K562 (cell line): Measurements from ENCODE around the gene IQUB. TPM values are rescaled to one million over a fixed set of nuclear protein-coding genes. Genes with fewer than 3 reads are reported as not detected.

ENCODE experiments used
- CSDE1 ChIP-seq, 2 experiments: fragments of 450-650 bp; IDR thresholded peaks; 2 replicates each; pipeline ENCODE4 v1.6.1; 2016; ENCODE audit warnings: mild to moderate bottlenecking in 1 of 2
- CTCFL ChIP-seq: IDR thresholded peaks from 2 replicates; pipeline ENCODE4 v1.6.1; 2011; ENCODE audit warnings: borderline replicate concordance, low read depth, mild to moderate bottlenecking, moderate library complexity, low read length; ENCODE audit not compliant: insufficient read depth, poor library complexity, severe bottlenecking
- DDX20 ChIP-seq: fragments of 450-650 bp; IDR thresholded peaks from 2 replicates; pipeline ENCODE4 v1.6.1; 2016; ENCODE audit warnings: missing genetic modification characterization, low read depth, mild to moderate bottlenecking, missing compliant biosample characterization, moderate library complexity
- GABPA ChIP-seq: fragments of 200-800 bp; sonication (Bioruptor generic); conservative IDR thresholded peaks from 2 replicates; pipeline ENCODE4 v1.6.1; 2016; ENCODE audit warnings: low read depth, missing genetic modification characterization, missing compliant biosample characterization
- HMGXB4 ChIP-seq: sonication (generic); formaldehyde crosslinking; IDR thresholded peaks from 2 replicates; pipeline ENCODE4 v1.8.1; 2023; ENCODE audit warnings: mild to moderate bottlenecking, missing genetic modification reagents
- MYC ChIP-seq, 2 experiments: fragments of 250-450 bp in 1 of 2; sonication (Bioruptor Pico) in 1 of 2; IDR thresholded peaks; 2 replicates each; pipeline versions ENCODE4 v1.5.1 to v1.6.1; 2012 to 2021; ENCODE audit warnings: low read depth in 2 of 2, borderline replicate concordance in 1 of 2, improper control_type of control experiment in 1 of 2, low read length in 1 of 2, mild to moderate bottlenecking in 1 of 2, moderate library complexity in 1 of 2
- NRF1 ChIP-seq, 2 experiments: fragments of 450-650 bp; IDR thresholded peaks in 1 of 2; conservative IDR thresholded peaks in 1 of 2; 2 replicates each; pipeline ENCODE4 v1.6.1; 2014; ENCODE audit warnings: mild to moderate bottlenecking in 2 of 2
- RNF219 ChIP-seq: fragments of 250-450 bp; sonication (Bioruptor Pico); IDR thresholded peaks from 2 replicates; pipeline ENCODE4 v1.5.0; 2022; ENCODE audit warnings: mild to moderate bottlenecking
- RUNX1 ChIP-seq: sonication (generic); IDR thresholded peaks from 2 replicates; pipeline ENCODE4 v1.6.1; 2016; ENCODE audit warnings: antibody characterized with exemption, low read depth
- SMARCE1 ChIP-seq: fragments of 450-650 bp; IDR thresholded peaks from 2 replicates; pipeline ENCODE4 v1.7.1; 2016; ENCODE audit warnings: mild to moderate bottlenecking
- ZFP1 ChIP-seq: fragments of 450-650 bp; formaldehyde crosslinking; IDR thresholded peaks from 2 replicates; pipeline ENCODE4 v1.4.0; 2020; ENCODE audit warnings: mild to moderate bottlenecking, mixed read lengths
- ZFP91 ChIP-seq: sonication (generic); formaldehyde crosslinking; IDR thresholded peaks from 2 replicates; pipeline ENCODE4 v1.8.0; 2022; ENCODE audit warnings: mild to moderate bottlenecking, missing genetic modification reagents
- ZKSCAN1 ChIP-seq: fragments of 150-350 bp; IDR thresholded peaks from 2 replicates; pipeline ENCODE4 v1.6.1; 2016; ENCODE audit warnings: low read depth, low read length
- ZKSCAN3 ChIP-seq: fragments of 250-450 bp; sonication (Bioruptor Pico); IDR thresholded peaks from 2 replicates; pipeline ENCODE4 v1.4.0; 2020
- ZNF174 ChIP-seq: fragments of 250-450 bp; sonication (Bioruptor Pico); IDR thresholded peaks from 2 replicates; pipeline ENCODE4 v1.4.0; 2020; ENCODE audit warnings: mild to moderate bottlenecking
- ZNF24 ChIP-seq: fragments of 450-650 bp; IDR thresholded peaks from 2 replicates; pipeline ENCODE4 v1.6.1; 2016
- ZNF311 ChIP-seq: fragments of 250-450 bp; sonication (Bioruptor Pico); IDR thresholded peaks from 2 replicates; pipeline ENCODE4 v1.4.0; 2020; ENCODE audit warnings: mild to moderate bottlenecking, moderate library complexity
- ZNF561 ChIP-seq: fragments of 450-650 bp; formaldehyde crosslinking; conservative IDR thresholded peaks from 2 replicates; pipeline ENCODE4 v1.4.0; 2020; ENCODE audit warnings: mild to moderate bottlenecking, moderate library complexity
- polyA plus RNA-seq, 8 experiments: library from polyadenylated mRNA; depleted of rRNA in 4 of 8; stranded (reverse) in 5 of 8; unstranded in 3 of 8; fragments of >200 nt; fragmentation: Nextera tagmentation in 2 of 8; fragmentation: Illumina TruSeq in 1 of 8; extraction: Ambion mirVana in 2 of 8; extraction: Trizol in 1 of 8; gene quantifications; 2 replicates each; pipeline versions ENCODE4 v1.2.1 to v1.2.3, GENCODE V29; 2011 to 2014; ENCODE audit warnings: inconsistent platforms in 1 of 8, missing spikeins in 1 of 8
- total RNA-seq, 7 experiments: library from RNA; depleted of rRNA in 6 of 7; stranded (reverse); fragments of >200 nt in 6 of 7; fragmentation: Illumina TruSeq in 2 of 7; extraction: Trizol in 2 of 7; gene quantifications; 2 replicates each; pipeline versions ENCODE4 v1.2.1 to v1.2.3, GENCODE V29; 2011 to 2021; ENCODE audit warnings: low replicate concordance in 1 of 7

The IQUB gene
- total and polyA plus RNA-seq, 9 of the 15 experiments (the other 6 are each of a cell fraction or from before 2014, with no cell fraction given), result 0.62 to 2.6 (median 1.4) TPM

- TF ChIP-seq HMGXB4 (CRISPR knock-in tag) (no peak), CTCFL (no peak), ZKSCAN3 (CRISPR knock-in tag) (no peak), SMARCE1 (peak; percentile 98), ZNF174 (no peak), ZFP1 (CRISPR knock-in tag) (no peak), DDX20 (tag) (no peak), GABPA (tag) (no peak), ZNF24 (no peak), RUNX1 (no peak), NRF1 (conservative IDR thresholded peaks at IDR 0.05 in 1 of 2, IDR thresholded peaks at IDR 0.05 in 1 of 2) (no peak), MYC (IDR thresholded peaks at IDR 0.05; ENCODE audit: low read depth, low read length) (no peak), MYC (CRISPR knock-in tag; IDR thresholded peaks at IDR 0.05; ENCODE audit: borderline replicate concordance, low read depth) (no peak), ZNF561 (CRISPR knock-in tag) (no peak), ZFP91 (no peak), RNF219 (no peak), ZNF311 (CRISPR knock-in tag) (no peak), CSDE1 (IDR thresholded peaks at IDR 0.05) (no peak), ZKSCAN1 (no peak)
Measured at GRCh38 chr7:123538189-123538714, 3.9 kb upstream of the IQUB start (continued).
